Smooth muscle cell (in vitro differentiated cells): ENCODE data around the gene TIE1. TPM values are rescaled to one million over a fixed set of nuclear protein-coding genes. Genes with fewer than 3 reads are reported as not detected.

Experiments
- DNase-seq: peaks from one replicate; lab custom pipeline; 2025; ENCODE audit not compliant: unreplicated experiment; lab: John Stamatoyannopoulos, UW
- H2AFZ ChIP-seq: fragments of 200-600 bp; sonication (generic); 2 replicates; pipeline ENCODE4 v1.6.0; 2016; ENCODE audit warnings: antibody characterized with exemption, low read depth, mild to moderate bottlenecking
- H3F3A ChIP-seq: fragments of 200-600 bp; sonication (generic); 2 replicates; pipeline ENCODE4 v1.6.0; 2017; ENCODE audit warnings: antibody characterized with exemption, low read depth
- H3K27ac ChIP-seq: fragments of 200-600 bp; sonication (generic); 2 replicates; pipeline ENCODE4 v1.5.1; 2016; ENCODE audit warnings: low read depth, mild to moderate bottlenecking
- H3K27me3 ChIP-seq: fragments of 200-600 bp; sonication (generic); 2 replicates; pipeline ENCODE4 v1.6.1; 2016; ENCODE audit warnings: low read depth, mild to moderate bottlenecking
- H3K36me3 ChIP-seq: fragments of 200-600 bp; sonication (generic); 2 replicates; pipeline ENCODE4 v1.5.1; 2016; ENCODE audit warnings: low read depth
- H3K4me1 ChIP-seq: fragments of 200-600 bp; sonication (generic); 2 replicates; pipeline ENCODE4 v1.5.1; 2016; ENCODE audit warnings: low read depth
- H3K4me2 ChIP-seq: fragments of 200-600 bp; sonication (generic); 2 replicates; pipeline ENCODE4 v1.6.0; 2016; ENCODE audit warnings: mild to moderate bottlenecking
- H3K4me3 ChIP-seq: fragments of 200-600 bp; sonication (generic); 2 replicates; pipeline ENCODE4 v1.5.1; 2016; ENCODE audit warnings: mild to moderate bottlenecking
- H3K79me2 ChIP-seq: fragments of 200-600 bp; sonication (generic); 2 replicates; pipeline ENCODE4 v1.6.0; 2016; ENCODE audit warnings: low read depth, mild to moderate bottlenecking
- H3K9ac ChIP-seq: fragments of 200-600 bp; sonication (generic); 2 replicates; pipeline ENCODE4 v1.6.0; 2016; ENCODE audit warnings: low read depth
- H3K9me3 ChIP-seq: fragments of 200-600 bp; sonication (generic); replicated peaks from 2 replicates; pipeline ENCODE4 v1.5.1; 2016; ENCODE audit warnings: low read depth
- H4K20me1 ChIP-seq: fragments of 200-600 bp; sonication (generic); 2 replicates; pipeline ENCODE4 v1.6.0; 2016; ENCODE audit warnings: low read depth
- WGBS: methylation state at CpG from one replicate; pipeline ENCODE4 v1.1.7; 2016; ENCODE audit warnings: low lambda C conversion rate; 5-methylcytosine and 5-hydroxymethylcytosine counted together
- polyA plus RNA-seq: library from polyadenylated mRNA; unstranded; fragments of >200 nt; fragmentation: Nextera tagmentation; extraction: Ambion mirVana; gene quantifications from 2 replicates; pipeline ENCODE4 v1.2.1, GENCODE V29; 2016
- total RNA-seq: library from RNA; depleted of rRNA; stranded (reverse); fragments of >200 nt; gene quantifications from 2 replicates; pipeline ENCODE4 v1.2.3, GENCODE V29; 2014
- TF ChIP-seq, protein P1 (sequence below): fragments of 200-600 bp; sonication (generic); IDR thresholded peaks from 2 replicates; pipeline ENCODE4 v1.5.1; 2017; ENCODE audit warnings: borderline replicate concordance, mild to moderate bottlenecking, antibody characterized with exemption; ENCODE audit not compliant: insufficient read depth, poor library complexity, severe bottlenecking

TIE1 gene
- total and polyA plus RNA-seq, 2 experiments from 2014 or later, result 0.18 to 0.73 TPM

DNA sequence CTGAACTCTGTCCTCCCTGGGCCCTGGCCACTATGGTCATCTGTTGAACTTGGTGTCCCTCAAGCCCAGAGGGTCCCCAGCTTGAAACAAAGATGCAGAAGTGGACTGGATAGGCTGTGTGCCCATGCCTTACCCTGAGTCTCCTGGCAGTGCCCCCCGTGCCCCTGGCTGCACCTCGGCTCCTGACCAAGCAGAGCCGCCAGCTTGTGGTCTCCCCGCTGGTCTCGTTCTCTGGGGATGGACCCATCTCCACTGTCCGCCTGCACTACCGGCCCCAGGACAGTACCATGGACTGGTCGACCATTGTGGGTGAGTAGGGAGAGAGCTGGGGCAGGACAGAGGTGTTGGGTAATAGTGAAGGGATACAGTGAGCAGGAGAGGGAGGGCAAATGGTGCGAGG, 10.7 kb downstream of the TIE1 start:
- Histone ChIP-seq H2AFZ (no peak overlapping the region), H3K4me2 (no peak overlapping the region), H3K4me3 (no peak overlapping the region), H3K36me3 (no peaks in the 10 kb centered on the region), H3K79me2 (no peaks in the 10 kb centered on the region), H3K27me3 (no peaks in the 10 kb centered on the region), H3K9me3 (no peaks in the 10 kb centered on the region), H3F3A (no peaks in the 10 kb centered on the region), H3K4me1 (no peaks in the 10 kb centered on the region), H3K9ac (no peak overlapping the region), H4K20me1 (no peaks in the 10 kb centered on the region), H3K27ac (no peak overlapping the region)
- DNase-seq, result no peak
- WGBS, result 98% methylated on average over 9 of the region's 9 CpGs
- TF ChIP-seq, protein P1, sequence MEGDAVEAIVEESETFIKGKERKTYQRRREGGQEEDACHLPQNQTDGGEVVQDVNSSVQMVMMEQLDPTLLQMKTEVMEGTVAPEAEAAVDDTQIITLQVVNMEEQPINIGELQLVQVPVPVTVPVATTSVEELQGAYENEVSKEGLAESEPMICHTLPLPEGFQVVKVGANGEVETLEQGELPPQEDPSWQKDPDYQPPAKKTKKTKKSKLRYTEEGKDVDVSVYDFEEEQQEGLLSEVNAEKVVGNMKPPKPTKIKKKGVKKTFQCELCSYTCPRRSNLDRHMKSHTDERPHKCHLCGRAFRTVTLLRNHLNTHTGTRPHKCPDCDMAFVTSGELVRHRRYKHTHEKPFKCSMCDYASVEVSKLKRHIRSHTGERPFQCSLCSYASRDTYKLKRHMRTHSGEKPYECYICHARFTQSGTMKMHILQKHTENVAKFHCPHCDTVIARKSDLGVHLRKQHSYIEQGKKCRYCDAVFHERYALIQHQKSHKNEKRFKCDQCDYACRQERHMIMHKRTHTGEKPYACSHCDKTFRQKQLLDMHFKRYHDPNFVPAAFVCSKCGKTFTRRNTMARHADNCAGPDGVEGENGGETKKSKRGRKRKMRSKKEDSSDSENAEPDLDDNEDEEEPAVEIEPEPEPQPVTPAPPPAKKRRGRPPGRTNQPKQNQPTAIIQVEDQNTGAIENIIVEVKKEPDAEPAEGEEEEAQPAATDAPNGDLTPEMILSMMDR, result no peak

DNA sequence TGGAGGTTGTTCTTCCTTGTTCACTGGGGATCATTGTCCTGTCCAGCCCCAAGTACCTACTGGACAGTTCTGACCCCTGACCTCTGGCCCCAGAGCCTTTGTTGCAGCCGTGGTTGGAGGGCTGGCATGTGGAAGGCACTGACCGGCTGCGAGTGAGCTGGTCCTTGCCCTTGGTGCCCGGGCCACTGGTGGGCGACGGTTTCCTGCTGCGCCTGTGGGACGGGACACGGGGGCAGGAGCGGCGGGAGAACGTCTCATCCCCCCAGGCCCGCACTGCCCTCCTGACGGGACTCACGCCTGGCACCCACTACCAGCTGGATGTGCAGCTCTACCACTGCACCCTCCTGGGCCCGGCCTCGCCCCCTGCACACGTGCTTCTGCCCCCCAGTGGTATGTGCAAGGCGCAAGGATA, 11.4 kb downstream of the TIE1 start:
- Histone ChIP-seq H3K4me2 (no peak overlapping the region), H3K4me3 (no peak overlapping the region), H3K9me3 (no peaks in the 10 kb centered on the region), H3K27ac (no peak overlapping the region), H3F3A (no peaks in the 10 kb centered on the region), H3K27me3 (no peaks in the 10 kb centered on the region), H3K4me1 (no peaks in the 10 kb centered on the region), H2AFZ (no peak overlapping the region), H3K9ac (no peak overlapping the region), H4K20me1 (no peaks in the 10 kb centered on the region), H3K79me2 (no peaks in the 10 kb centered on the region), H3K36me3 (no peaks in the 10 kb centered on the region)
- TF ChIP-seq, protein P1, result no peak
- DNase-seq, result no peak
- 95% methylated on average over 18 of the region's 19 CpGs for WGBS

DNA sequence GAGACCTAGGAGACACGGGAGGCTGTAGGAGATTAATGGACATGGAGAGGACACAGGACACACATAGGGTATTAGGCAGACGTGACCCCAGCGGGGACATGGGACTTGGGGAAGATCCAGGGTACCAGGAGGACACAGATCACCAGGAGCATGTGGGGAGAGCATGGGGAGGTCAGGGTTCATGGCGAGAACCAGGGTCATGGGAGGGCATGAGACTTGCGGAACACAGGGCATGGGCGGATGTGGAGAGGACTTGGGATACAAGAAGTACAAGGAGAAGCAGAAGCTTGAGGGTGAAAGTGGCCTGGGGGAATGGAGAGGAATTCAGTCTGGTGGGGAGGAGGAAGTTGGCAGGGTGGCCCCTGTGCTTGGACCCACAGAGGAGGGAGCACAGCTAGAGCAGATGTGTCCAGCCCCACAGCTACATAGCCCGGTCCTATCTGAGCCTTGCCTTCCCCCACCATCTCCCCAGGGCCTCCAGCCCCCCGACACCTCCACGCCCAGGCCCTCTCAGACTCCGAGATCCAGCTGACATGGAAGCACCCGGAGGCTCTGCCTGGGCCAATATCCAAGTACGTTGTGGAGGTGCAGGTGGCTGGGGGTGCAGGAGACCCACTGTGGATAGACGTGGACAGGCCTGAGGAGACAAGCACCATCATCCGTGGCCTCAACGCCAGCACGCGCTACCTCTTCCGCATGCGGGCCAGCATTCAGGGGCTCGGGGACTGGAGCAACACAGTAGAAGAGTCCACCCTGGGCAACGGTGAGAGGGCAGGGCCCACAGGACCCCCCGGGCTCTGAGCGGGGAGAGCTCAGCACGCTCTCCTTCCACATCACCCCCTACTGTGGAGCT, 12.1 kb downstream of the TIE1 start:
- Histone ChIP-seq H3K9ac (no peak overlapping the region), H3K27ac (no peak overlapping the region), H3K9me3 (no peaks in the 10 kb centered on the region), H2AFZ (no peak overlapping the region), H3K36me3 (no peaks in the 10 kb centered on the region), H3K27me3 (no peaks in the 10 kb centered on the region), H3K4me3 (no peak overlapping the region), H4K20me1 (no peaks in the 10 kb centered on the region), H3F3A (no peaks in the 10 kb centered on the region), H3K79me2 (no peaks in the 10 kb centered on the region), H3K4me1 (no peaks in the 10 kb centered on the region), H3K4me2 (no peak overlapping the region)
- TF ChIP-seq, protein P1, result no peak
- DNase-seq, result no peak
- WGBS, result 95% methylated on average over 23 of the region's 24 CpGs

DNA sequence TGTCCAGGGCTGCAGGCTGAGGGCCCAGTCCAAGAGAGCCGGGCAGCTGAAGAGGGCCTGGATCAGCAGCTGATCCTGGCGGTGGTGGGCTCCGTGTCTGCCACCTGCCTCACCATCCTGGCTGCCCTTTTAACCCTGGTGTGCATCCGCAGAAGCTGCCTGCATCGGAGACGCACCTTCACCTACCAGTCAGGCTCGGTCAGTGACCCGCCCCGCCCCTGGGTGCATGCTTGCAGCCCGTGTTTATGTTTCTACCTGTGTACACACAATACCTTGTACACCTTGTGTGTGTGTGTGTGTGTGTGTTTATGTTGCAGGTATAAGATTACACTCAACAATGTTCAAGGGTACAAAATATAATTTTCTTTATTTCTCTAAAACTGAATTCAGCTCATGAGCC, 13.0 kb downstream of the TIE1 start:
- H3K9ac ChIP-seq, result no peak overlapping the region
- no peak overlapping the region for H3K4me3 ChIP-seq
- no peaks in the 10 kb centered on the region for H3F3A ChIP-seq
- H3K4me2 ChIP-seq, result no peak overlapping the region
- H3K36me3 ChIP-seq, result no peaks in the 10 kb centered on the region
- no peak for DNase-seq
- 87% methylated on average over 10 of the region's 10 CpGs for WGBS
- no peaks in the 10 kb centered on the region for H3K4me1 ChIP-seq
- H3K9me3 ChIP-seq, result no peaks in the 10 kb centered on the region
- no peaks in the 10 kb centered on the region for H3K79me2 ChIP-seq
- H3K27ac ChIP-seq, result no peak overlapping the region
- H3K27me3 ChIP-seq, result no peaks in the 10 kb centered on the region
- no peaks in the 10 kb centered on the region for H4K20me1 ChIP-seq
- H2AFZ ChIP-seq, result no peak overlapping the region
- TF ChIP-seq, protein P1, result no peak
